H9 (cell line): Measurements from ENCODE around the gene ADCY4. TPM values are rescaled to one million over a fixed set of nuclear protein-coding genes. Genes with fewer than 3 reads are reported as not detected.

Experiments
- DNase-seq: peaks from one replicate; pipeline ENCODE4 v3.0.0-alpha.2; 2017
- H2AFZ ChIP-seq: one replicate; pipeline ENCODE4 v1.6.1; 2013; ENCODE audit warnings: mild to moderate bottlenecking, low read length, control low read depth, moderate library complexity
- H2AK5ac ChIP-seq: 2 replicates; pipeline ENCODE4 v1.6.1; 2013; ENCODE audit warnings: low read length, control low read depth, mixed read lengths; ENCODE audit not compliant: insufficient read length
- H2BK120ac ChIP-seq: one replicate; pipeline ENCODE4 v1.6.1; 2013; ENCODE audit warnings: low read depth, mild to moderate bottlenecking, low read length, control low read depth, inconsistent platforms; ENCODE audit not compliant: poor library complexity, severe bottlenecking
- H2BK12ac ChIP-seq: 2 replicates; pipeline ENCODE4 v1.6.1; 2013; ENCODE audit warnings: low read length, control low read depth, mixed read lengths, low read depth; ENCODE audit not compliant: insufficient read length
- H2BK15ac ChIP-seq: 2 replicates; pipeline ENCODE4 v1.6.1; 2013; ENCODE audit warnings: low read depth, low read length, control low read depth
- H2BK20ac ChIP-seq: one replicate; pipeline ENCODE4 v1.6.1; 2013; ENCODE audit warnings: low read depth, mild to moderate bottlenecking, low read length, control low read depth, inconsistent platforms; ENCODE audit not compliant: poor library complexity, severe bottlenecking
- H2BK5ac ChIP-seq: 2 replicates; pipeline ENCODE4 v1.6.1; 2013; ENCODE audit warnings: low read length, control low read depth, mixed read lengths; ENCODE audit not compliant: insufficient read length
- H3K14ac ChIP-seq: 2 replicates; pipeline ENCODE4 v1.6.1; 2013; ENCODE audit warnings: low read length, control low read depth; ENCODE audit not compliant: insufficient read depth
- H3K18ac ChIP-seq: 2 replicates; pipeline ENCODE4 v1.6.1; 2013; ENCODE audit warnings: low read depth, mild to moderate bottlenecking, mixed read lengths, low read length, control low read depth; ENCODE audit not compliant: insufficient read length
- H3K23ac ChIP-seq: 2 replicates; pipeline ENCODE4 v1.6.1; 2013; ENCODE audit warnings: low read length, control low read depth, mixed read lengths, low read depth; ENCODE audit not compliant: insufficient read length
- H3K23me2 ChIP-seq: 2 replicates; pipeline ENCODE4 v1.6.1; 2013; ENCODE audit warnings: low read depth, mild to moderate bottlenecking, mixed read lengths, low read length, control low read depth; ENCODE audit not compliant: insufficient read length, poor library complexity, severe bottlenecking
- H3K27ac ChIP-seq: 2 replicates; pipeline ENCODE4 v1.5.1; 2013; ENCODE audit warnings: low read length, control low read depth, mixed read lengths, low read depth; ENCODE audit not compliant: insufficient read length
- H3K27me3 ChIP-seq: 2 replicates; pipeline ENCODE4 v1.6.1; 2013; ENCODE audit warnings: low read length, control low read depth, inconsistent platforms; ENCODE audit not compliant: insufficient read depth
- H3K4ac ChIP-seq: 2 replicates; pipeline ENCODE4 v1.6.1; 2013; ENCODE audit warnings: low read depth, mild to moderate bottlenecking, control low read depth, inconsistent platforms, low read length, moderate library complexity
- H3K4me1 ChIP-seq: 2 replicates; pipeline ENCODE4 v1.6.1; 2013; ENCODE audit warnings: low read length, control low read depth, inconsistent platforms; ENCODE audit not compliant: insufficient read depth
- H3K4me2 ChIP-seq: 2 replicates; pipeline ENCODE4 v1.6.1; 2013; ENCODE audit warnings: low read length, control low read depth, mixed read lengths; ENCODE audit not compliant: insufficient read length, insufficient read depth
- H3K56ac ChIP-seq: 2 replicates; pipeline ENCODE4 v1.6.1; 2013; ENCODE audit warnings: low read depth, mild to moderate bottlenecking, mixed read lengths, low read length, control low read depth; ENCODE audit not compliant: insufficient read length
- H3K79me1 ChIP-seq: 2 replicates; pipeline ENCODE4 v1.6.1; 2013; ENCODE audit warnings: low read depth, mild to moderate bottlenecking, moderate library complexity, low read length, control low read depth, inconsistent platforms; ENCODE audit not compliant: insufficient read depth, poor library complexity, severe bottlenecking
- H3K79me2 ChIP-seq: 2 replicates; pipeline ENCODE4 v1.6.1; 2013; ENCODE audit warnings: low read length, control low read depth, inconsistent platforms; ENCODE audit not compliant: insufficient read depth
- H3K9ac ChIP-seq: 2 replicates; pipeline ENCODE4 v1.6.1; 2013; ENCODE audit warnings: low read length, control low read depth, mixed read lengths; ENCODE audit not compliant: insufficient read length; ENCODE audit errors: extremely low read depth
- H3K9me3 ChIP-seq: one replicate; pipeline ENCODE4 v1.6.1; 2013; ENCODE audit warnings: low read depth, low read length, inconsistent platforms; ENCODE audit not compliant: control insufficient read depth
- H3T11ph ChIP-seq: one replicate; pipeline ENCODE4 v1.6.1; 2013; ENCODE audit warnings: mild to moderate bottlenecking, low read length, control low read depth, inconsistent platforms
- H4K20me1 ChIP-seq: one replicate; pipeline ENCODE4 v1.6.1; 2013; ENCODE audit not compliant: control insufficient read depth, insufficient read length, insufficient read depth
- H4K5ac ChIP-seq: 2 replicates; pipeline ENCODE4 v1.6.1; 2013; ENCODE audit warnings: low read depth, mild to moderate bottlenecking, mixed read lengths, low read length, control low read depth; ENCODE audit not compliant: insufficient read length
- H4K8ac ChIP-seq: replicated peaks from 2 replicates; pipeline ENCODE4 v1.6.1; 2013; ENCODE audit warnings: low read length, control low read depth, mixed read lengths, low read depth; ENCODE audit not compliant: insufficient read length
- H4K91ac ChIP-seq: 2 replicates; pipeline ENCODE4 v1.6.1; 2013; ENCODE audit warnings: low read depth, mild to moderate bottlenecking, moderate library complexity, mixed read lengths, low read length, control low read depth; ENCODE audit not compliant: insufficient read length
- H3K27ac Mint-ChIP-seq, 3 experiments: 2 replicates in 2 of 3; 3 replicates in 1 of 3; pipeline ENCODE4 v1.8.0; 2020 to 2021; ENCODE audit warnings: mixed read lengths in 3 of 3, mild to moderate bottlenecking in 1 of 3, moderate library complexity in 1 of 3
- H3K27me3 Mint-ChIP-seq: 2 replicates; pipeline ENCODE4 v1.8.0; 2021; ENCODE audit warnings: low read depth, mild to moderate bottlenecking, moderate library complexity, mixed read lengths
- H3K36me3 Mint-ChIP-seq, 3 experiments: 2 replicates in 2 of 3; 3 replicates in 1 of 3; pipeline ENCODE4 v1.8.0; 2020 to 2021; ENCODE audit warnings: low read depth in 3 of 3, mixed read lengths in 3 of 3; ENCODE audit not compliant: insufficient read depth in 1 of 3
- H3K4me1 Mint-ChIP-seq, 2 experiments: 2 replicates each; pipeline ENCODE4 v1.8.0; 2020; ENCODE audit warnings: mixed read lengths in 2 of 2
- H3K4me3 Mint-ChIP-seq, 2 experiments: 2 replicates in 1 of 2; 3 replicates in 1 of 2; pipeline ENCODE4 v1.8.0; 2020 to 2021; ENCODE audit warnings: mild to moderate bottlenecking in 2 of 2, mixed read lengths in 2 of 2, moderate library complexity in 1 of 2
- H3K9me3 Mint-ChIP-seq, 2 experiments: 2 replicates in 1 of 2; 3 replicates in 1 of 2; pipeline ENCODE4 v1.8.0; 2020; ENCODE audit warnings: mild to moderate bottlenecking in 2 of 2, mixed read lengths in 2 of 2, moderate library complexity in 1 of 2
- WGBS: extraction: QIAGEN DNeasy Blood & Tissue Kit; methylation state at CpG from one replicate; pipeline ENCODE4 v1.1.7; 2013; ENCODE audit warnings: missing lambda C conversion rate, low lambda C conversion rate, mixed read lengths; ENCODE audit not compliant: insufficient read length; ENCODE audit errors: extremely low coverage; 5-methylcytosine and 5-hydroxymethylcytosine counted together
- total RNA-seq: library from RNA; stranded (reverse); gene quantifications from 2 replicates; pipeline ENCODE4 v1.2.1, GENCODE V29; 2021
- TF ChIP-seq, protein P1 (sequence below): fragments of 200-600 bp; sonication (generic); conservative IDR thresholded peaks from 3 replicates; pipeline ENCODE4 v1.8.0; 2021; ENCODE audit warnings: antibody characterized with exemption, mild to moderate bottlenecking

The ADCY4 gene
- total RNA-seq, 1 experiment from 2014 or later = 0.09 TPM

DNA sequence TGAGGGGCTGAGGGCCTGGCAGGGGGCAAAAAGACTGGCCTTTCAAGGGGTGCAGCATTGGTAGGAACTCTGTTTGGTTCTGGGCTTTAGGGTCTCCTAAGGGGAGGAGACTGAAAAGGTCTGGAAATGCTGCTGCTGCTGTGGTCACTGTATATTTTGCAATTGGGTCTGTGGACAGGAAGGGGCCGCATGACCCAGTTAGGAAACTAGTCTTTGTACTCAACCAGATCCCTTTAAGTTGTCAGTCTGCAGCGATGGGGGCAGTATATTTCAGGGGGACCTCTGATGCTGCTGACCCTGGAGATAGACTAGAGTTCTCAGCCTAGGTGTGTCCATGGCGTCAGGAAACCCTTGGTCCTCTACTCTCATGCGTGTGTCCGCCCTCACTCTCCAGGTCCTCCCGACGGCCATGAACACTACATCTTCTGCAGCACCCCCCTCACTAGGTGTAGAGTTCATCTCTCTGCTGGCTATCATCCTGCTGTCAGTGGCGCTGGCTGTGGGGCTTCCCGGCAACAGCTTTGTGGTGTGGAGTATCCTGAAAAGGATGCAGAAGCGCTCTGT lies 19.5 kb downstream of the ADCY4 start:
- Mint-ChIP-seq H3K4me1 (no peaks in the 10 kb centered on the region), H3K27me3 (peaks cover 44% of the 10 kb centered on the region), H3K36me3 (peaks cover under 1 to 5% (median under 1%) of the 10 kb centered on the region in 3 experiments; a peak in 5 of 7 replicates), H3K27ac (no peak overlapping the region), H3K4me3 (no peak overlapping the region), H3K9me3 (no peaks in the 10 kb centered on the region)
- Histone ChIP-seq H3K23ac (no peak overlapping the region), H3K79me1 (no peaks in the 10 kb centered on the region), H3K9me3 (no peaks in the 10 kb centered on the region), H3K4me1 (no peaks in the 10 kb centered on the region), H3K79me2 (no peaks in the 10 kb centered on the region), H2BK15ac (no peak overlapping the region), H2BK5ac (no peak overlapping the region), H3K27me3 (peaks cover 2% of the 10 kb centered on the region; the same call in 1 of the 2 replicates), H3K27ac (no peak overlapping the region), H4K20me1 (no peaks in the 10 kb centered on the region), H2BK12ac (no peak overlapping the region), H2AFZ (no peak overlapping the region), H2BK20ac (no peak overlapping the region), H3K14ac (no peak overlapping the region), H3T11ph (no peak overlapping the region), H3K4me2 (no peak overlapping the region), H3K23me2 (no peaks in the 10 kb centered on the region), H3K56ac (no peak overlapping the region), H3K18ac (no peak overlapping the region), H4K8ac (no peak overlapping the region), H4K5ac (no peak overlapping the region), H3K9ac (no peak overlapping the region), H2BK120ac (no peak overlapping the region), H2AK5ac (no peak overlapping the region), H3K4ac (no peak overlapping the region), H4K91ac (no peak overlapping the region)
- TF ChIP-seq, protein P1, sequence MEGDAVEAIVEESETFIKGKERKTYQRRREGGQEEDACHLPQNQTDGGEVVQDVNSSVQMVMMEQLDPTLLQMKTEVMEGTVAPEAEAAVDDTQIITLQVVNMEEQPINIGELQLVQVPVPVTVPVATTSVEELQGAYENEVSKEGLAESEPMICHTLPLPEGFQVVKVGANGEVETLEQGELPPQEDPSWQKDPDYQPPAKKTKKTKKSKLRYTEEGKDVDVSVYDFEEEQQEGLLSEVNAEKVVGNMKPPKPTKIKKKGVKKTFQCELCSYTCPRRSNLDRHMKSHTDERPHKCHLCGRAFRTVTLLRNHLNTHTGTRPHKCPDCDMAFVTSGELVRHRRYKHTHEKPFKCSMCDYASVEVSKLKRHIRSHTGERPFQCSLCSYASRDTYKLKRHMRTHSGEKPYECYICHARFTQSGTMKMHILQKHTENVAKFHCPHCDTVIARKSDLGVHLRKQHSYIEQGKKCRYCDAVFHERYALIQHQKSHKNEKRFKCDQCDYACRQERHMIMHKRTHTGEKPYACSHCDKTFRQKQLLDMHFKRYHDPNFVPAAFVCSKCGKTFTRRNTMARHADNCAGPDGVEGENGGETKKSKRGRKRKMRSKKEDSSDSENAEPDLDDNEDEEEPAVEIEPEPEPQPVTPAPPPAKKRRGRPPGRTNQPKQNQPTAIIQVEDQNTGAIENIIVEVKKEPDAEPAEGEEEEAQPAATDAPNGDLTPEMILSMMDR = no peak
- no CpG with 5 or more reads among the region's 10 CpGs for WGBS
- DNase-seq = no peak
